HG03066 (cell line): ENCODE results near the gene TNFRSF18.
"Not testable (repeated sequence)": the region's sequence is repeated elsewhere in the genome, so short reads cannot be mapped to it uniquely, and the experiment has no call there.

Experiments
- ATAC-seq: cut with Tn5 transposase; IDR thresholded peaks from one replicate; pipeline ENCODE4 v1.9.1; 2021; ENCODE audit warnings: low read depth; ENCODE audit not compliant: unreplicated experiment

TNFRSF18 gene

GRCh38 chr1:1199141-1199960, 7.0 kb downstream of the TNFRSF18 start:
- ATAC-seq = no peak

- no peak for ATAC-seq
These were observed 7.8 kb downstream of the TNFRSF18 start for GRCh38 chr1:1198423-1199140.

- no peak for ATAC-seq
These were observed 8.6 kb downstream of the TNFRSF18 start for GRCh38 chr1:1197551-1198422.

GRCh38 chr1:1197188-1197500, 9.2 kb downstream of the TNFRSF18 start:
- no peak for ATAC-seq

GRCh38 chr1:1196431-1197187, 9.8 kb downstream of the TNFRSF18 start:
- no peak for ATAC-seq

GRCh38 chr1:1195726-1196125, 10.7 kb downstream of the TNFRSF18 start:
- not testable (repeated sequence) for ATAC-seq

GRCh38 chr1:1194723-1195122, 11.7 kb downstream of the TNFRSF18 start:
- no peak for ATAC-seq

- no peak for ATAC-seq
These were observed 14.7 kb downstream of the TNFRSF18 start for GRCh38 chr1:1191734-1192133.

- no peak for ATAC-seq
These were observed 17.3 kb downstream of the TNFRSF18 start for GRCh38 chr1:1189111-1189510.

- no peak for ATAC-seq
These were observed 18.5 kb downstream of the TNFRSF18 start for GRCh38 chr1:1187938-1188337.

GRCh38 chr1:1185101-1185765, 21.2 kb downstream of the TNFRSF18 start:
- ATAC-seq = no peak

- ATAC-seq = no peak
These were observed 22.3 kb downstream of the TNFRSF18 start for GRCh38 chr1:1183833-1184775.

- no peak for ATAC-seq
These were observed 23.1 kb downstream of the TNFRSF18 start for GRCh38 chr1:1183221-1183747.

- ATAC-seq = no peak
These were observed 23.7 kb downstream of the TNFRSF18 start for GRCh38 chr1:1182491-1183220.

GRCh38 chr1:1181938-1182410, 24.4 kb downstream of the TNFRSF18 start:
- ATAC-seq = no peak

- ATAC-seq = no peak
These were observed 25.1 kb downstream of the TNFRSF18 start for GRCh38 chr1:1181129-1181937.
